ENCODE data around the gene KIF17.

Gene KIF17

DNA sequence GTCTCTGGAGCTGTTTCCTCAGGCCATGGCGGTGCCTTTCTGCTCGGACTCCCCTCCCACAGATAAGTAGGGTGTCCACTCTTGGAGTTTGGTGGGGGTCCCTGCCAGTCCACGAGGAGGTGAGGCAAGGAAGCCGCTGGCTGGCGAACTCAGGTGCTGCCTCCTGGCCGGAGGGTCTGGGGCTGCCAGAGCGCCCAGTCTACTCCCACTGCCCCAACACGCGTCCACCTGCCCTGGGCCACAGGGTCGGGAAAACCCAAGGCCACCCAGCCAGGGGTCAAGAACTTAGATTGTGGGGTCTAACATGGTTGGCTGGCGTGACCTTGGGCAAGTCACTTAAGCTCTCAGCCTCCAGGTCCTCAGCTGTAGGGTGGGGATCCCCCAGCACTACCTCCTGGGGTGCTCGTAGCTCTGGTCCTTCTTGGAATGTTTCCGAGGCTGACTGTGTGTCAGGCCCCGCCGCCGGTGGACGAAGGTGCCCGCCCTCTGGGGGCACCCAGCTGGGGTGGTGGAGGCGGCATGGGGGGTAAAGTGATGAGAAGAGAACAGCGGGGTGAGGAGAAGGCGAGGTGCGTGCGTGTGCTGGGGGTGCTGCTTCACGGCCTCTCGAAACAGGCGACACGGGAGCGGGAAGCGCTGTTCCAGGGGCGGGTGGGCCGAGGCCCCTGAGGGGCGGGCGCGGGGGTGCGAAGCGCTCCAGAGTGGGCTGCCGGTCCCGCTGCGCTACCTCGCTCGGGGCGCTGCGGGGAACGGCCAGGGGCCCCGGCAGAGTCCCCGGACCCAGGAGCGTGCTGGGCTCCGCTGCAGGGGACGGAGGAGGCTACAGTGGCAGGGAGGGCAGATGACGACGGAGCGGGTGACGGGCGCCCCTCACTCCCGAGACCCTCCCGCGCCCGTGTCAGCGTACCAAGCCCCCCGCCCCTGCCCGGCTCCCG, 13.5 kb upstream of the KIF17 start:
- peak; percentile 70 for DNase-seq (ENCODE audit: low spot score)
- H3K27ac ChIP-seq: no peak overlapping the region
- H3K4me3 ChIP-seq: peak overlapping the region; percentile 74
- TF ChIP-seq, protein P1, sequence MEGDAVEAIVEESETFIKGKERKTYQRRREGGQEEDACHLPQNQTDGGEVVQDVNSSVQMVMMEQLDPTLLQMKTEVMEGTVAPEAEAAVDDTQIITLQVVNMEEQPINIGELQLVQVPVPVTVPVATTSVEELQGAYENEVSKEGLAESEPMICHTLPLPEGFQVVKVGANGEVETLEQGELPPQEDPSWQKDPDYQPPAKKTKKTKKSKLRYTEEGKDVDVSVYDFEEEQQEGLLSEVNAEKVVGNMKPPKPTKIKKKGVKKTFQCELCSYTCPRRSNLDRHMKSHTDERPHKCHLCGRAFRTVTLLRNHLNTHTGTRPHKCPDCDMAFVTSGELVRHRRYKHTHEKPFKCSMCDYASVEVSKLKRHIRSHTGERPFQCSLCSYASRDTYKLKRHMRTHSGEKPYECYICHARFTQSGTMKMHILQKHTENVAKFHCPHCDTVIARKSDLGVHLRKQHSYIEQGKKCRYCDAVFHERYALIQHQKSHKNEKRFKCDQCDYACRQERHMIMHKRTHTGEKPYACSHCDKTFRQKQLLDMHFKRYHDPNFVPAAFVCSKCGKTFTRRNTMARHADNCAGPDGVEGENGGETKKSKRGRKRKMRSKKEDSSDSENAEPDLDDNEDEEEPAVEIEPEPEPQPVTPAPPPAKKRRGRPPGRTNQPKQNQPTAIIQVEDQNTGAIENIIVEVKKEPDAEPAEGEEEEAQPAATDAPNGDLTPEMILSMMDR (IDR thresholded peaks at IDR 0.05): no peak

DNA sequence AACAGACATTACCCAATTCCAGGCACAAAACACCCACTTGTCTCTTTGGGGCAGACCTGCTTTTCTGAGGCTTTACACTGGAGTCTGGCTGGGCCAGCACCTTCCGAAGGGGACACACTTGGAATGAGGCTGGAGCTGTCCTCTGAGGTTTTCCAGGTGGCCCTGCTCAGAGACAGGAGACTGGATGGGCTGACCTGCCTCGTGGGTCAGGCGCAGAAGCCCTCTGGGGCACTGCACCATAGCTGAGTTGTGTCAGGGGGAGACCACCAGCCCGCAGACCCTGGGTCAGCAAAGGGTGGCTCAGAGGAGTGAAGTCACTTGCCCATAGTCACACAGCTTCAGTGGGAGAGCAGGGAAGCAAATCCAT, 12.9 kb upstream of the KIF17 start:
- no peak for DNase-seq (ENCODE audit: low spot score)
- TF ChIP-seq, protein P1 (IDR thresholded peaks at IDR 0.05): no peak
- H3K27ac ChIP-seq: no peak overlapping the region
- peak overlapping the region; percentile 74 for H3K4me3 ChIP-seq

DNA sequence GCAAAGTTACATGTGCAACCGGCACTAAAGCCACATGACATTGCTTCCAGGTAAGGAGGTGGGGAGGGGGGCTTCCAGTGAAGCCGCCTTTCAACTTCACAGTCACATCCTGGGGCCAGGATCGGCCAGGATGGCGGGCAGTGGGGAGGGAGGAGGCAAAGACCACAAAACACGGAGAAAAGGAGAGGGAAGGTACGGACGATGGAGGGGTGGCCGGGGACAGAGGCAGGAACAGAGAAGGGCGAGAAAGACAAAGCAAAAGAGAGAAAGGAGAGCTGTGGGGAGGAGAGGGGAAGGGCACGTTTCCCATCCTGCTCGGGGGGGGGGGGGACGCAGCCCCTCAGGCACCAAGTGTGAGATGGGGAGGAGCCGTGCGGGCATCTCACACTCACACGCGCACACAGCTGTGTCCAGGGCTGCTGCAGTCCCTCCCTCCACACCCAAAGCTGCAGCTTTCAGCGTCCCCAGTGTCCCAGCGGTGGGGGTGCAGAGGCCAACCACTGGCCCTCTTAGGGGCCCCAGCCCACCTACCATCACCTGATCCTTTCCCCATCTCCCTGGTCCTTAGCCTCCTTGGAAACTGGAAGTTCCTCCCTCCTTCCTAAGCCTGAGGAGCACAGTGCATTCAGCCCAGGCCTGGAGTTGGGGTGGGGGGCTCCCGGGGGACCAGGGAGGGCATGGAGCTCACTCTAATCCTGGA, 12.3 kb upstream of the KIF17 start:
- TF ChIP-seq, protein P1 (IDR thresholded peaks at IDR 0.05): no peak
- Histone ChIP-seq H3K4me3 (no peak overlapping the region), H3K27ac (no peak overlapping the region)
- no peak for DNase-seq (ENCODE audit: low spot score)

DNA sequence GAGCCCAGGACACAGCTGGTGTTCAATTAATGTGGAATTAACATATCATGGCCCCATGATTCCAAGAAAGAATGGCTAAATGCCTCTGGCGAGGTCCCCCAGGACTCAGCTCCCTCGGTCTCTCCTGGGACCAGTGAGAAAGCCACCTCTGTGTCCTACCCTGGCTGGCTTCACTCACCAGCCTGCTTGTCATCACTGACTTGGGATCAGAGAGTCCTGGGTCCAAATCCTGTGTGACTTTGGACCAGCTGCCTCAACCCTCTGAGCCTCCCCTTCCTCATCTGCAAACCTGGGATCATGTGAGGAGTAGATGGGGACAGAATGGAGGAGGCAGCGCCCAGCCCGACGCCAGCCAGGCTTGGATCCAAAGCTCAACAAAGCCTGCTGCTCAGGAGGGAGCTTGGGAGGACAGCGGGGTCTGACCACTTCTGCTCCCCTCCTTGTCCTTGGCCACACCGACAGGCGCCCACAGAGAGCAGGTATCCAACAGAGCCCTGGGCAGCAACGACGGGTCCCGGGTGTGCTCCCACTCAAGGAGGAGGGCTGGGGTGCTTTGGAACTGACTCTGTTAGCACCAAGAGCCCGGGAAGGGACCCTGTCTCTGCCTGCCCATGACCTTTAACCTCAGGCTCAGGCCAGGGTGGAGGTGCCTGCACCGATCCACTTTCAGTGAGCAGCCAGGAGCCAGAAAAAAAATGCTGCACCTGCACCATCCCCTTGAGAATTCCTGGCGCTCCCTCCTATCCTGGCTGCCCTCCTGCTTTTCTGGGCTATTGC, 11.5 kb upstream of the KIF17 start:
- H3K27ac ChIP-seq: no peak overlapping the region
- no peak overlapping the region for H3K4me3 ChIP-seq
- TF ChIP-seq, protein P1 (IDR thresholded peaks at IDR 0.05): no peak
- DNase-seq (ENCODE audit: low spot score): peak; percentile 70

DNA sequence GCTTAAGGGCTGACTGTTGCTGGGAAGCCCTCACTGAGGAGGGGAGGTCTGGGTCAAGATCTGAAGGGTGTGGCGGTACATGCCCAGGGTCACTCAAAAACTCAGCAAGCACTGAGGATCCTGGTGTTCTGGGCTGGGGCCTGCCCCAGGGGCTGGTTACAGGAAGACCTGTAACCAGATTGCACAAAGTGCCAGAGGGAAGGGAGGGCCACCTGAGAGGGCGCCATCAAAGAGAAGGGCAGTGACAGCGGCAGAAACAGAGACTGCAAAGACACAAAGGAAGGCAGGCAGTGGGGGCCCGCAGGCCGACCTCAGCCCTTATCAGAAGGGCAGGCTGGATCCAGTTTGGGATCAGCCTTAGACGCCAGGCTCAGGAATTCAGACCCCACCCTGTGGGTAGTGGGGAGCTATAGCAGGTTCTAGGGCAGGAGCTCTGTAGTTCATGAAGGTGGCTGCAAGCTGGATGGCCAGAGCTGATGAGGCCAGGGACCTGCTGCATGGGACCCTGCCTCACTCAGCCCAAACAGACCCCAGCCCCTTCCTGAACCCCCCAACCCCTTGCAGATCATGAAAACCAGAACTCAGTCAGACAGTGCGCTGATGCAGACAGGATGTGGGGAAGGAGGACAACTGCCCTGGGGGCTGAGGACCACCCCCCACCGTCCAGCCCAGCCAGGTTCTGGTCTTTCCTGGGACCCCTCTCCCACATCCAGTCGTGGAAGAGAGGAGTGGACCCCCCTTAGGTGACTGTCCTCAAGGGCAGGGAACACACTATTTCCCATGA, 10.8 kb upstream of the KIF17 start:
- H3K27ac ChIP-seq: no peak overlapping the region
- H3K4me3 ChIP-seq: no peak overlapping the region
- no peak for DNase-seq (ENCODE audit: low spot score)
- TF ChIP-seq, protein P1 (IDR thresholded peaks at IDR 0.05): no peak

GRCh38 chr1:20727746-20728316, 10.0 kb upstream of the KIF17 start:
- TF ChIP-seq, protein P1 (IDR thresholded peaks at IDR 0.05): no peak
- H3K4me3 ChIP-seq: no peak overlapping the region
- peak; percentile 59 for DNase-seq (ENCODE audit: low spot score)
- H3K27ac ChIP-seq: no peak overlapping the region

Data from coronary artery (tissue), 2 donors.